ENCODE results near the gene GOLM1. TPM values are rescaled to one million over a fixed set of nuclear protein-coding genes. Genes with fewer than 3 reads are reported as not detected.
A peak's percentile ranks its signal among the peaks of the same experiment; 100 is the strongest.

Gene GOLM1, protein sequence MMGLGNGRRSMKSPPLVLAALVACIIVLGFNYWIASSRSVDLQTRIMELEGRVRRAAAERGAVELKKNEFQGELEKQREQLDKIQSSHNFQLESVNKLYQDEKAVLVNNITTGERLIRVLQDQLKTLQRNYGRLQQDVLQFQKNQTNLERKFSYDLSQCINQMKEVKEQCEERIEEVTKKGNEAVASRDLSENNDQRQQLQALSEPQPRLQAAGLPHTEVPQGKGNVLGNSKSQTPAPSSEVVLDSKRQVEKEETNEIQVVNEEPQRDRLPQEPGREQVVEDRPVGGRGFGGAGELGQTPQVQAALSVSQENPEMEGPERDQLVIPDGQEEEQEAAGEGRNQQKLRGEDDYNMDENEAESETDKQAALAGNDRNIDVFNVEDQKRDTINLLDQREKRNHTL
- 4.5 and 6.6 TPM in 2 replicates for total RNA-seq (2013; cell fraction: nucleolus; rRNA removed)
- total RNA-seq (2014; rRNA removed) (17.3 and 19.6 TPM in 2 replicates), total RNA-seq (2014; rRNA removed; fragmentation: Illumina TruSeq; extraction: Trizol) (18.7 and 18.9 TPM in 2 replicates), total RNA-seq (2021) (18.7 and 19.0 TPM in 2 replicates), polyA plus RNA-seq (2011; rRNA removed) (0.41 and 0.58 TPM in 2 replicates), polyA plus RNA-seq (2014; fragmentation: Illumina TruSeq; extraction: Trizol) (24.0 and 25.8 TPM in 2 replicates), polyA plus RNA-seq (2014; fragmentation: Nextera tagmentation; extraction: Ambion mirVana) (1 to 10 TPM; 5.7 to 7.8 TPM), polyA plus RNA-seq (2014; rRNA removed) (18.0 and 18.6 TPM in 2 replicates), polyA plus RNA-seq (2016; fragmentation: Nextera tagmentation; extraction: Ambion mirVana) (10 to 100 TPM; 24.5 to 25.9 TPM), polyA minus RNA-seq (2011; rRNA and poly(A)+ RNA removed) (0.07 and 0.41 TPM in 2 replicates), Bru-seq, nascent RNA (percentile 37 among the genes with signal in this experiment), BruChase-seq, experiment 1, labeled RNA remaining after a 6-hour chase (percentile 47 among the genes with signal in this experiment), BruChase-seq, experiment 2, labeled RNA remaining after a 2-hour chase (percentile 39 among the genes with signal in this experiment)
- 7.9 TPM for polyA plus RNA-seq (2011; ENCODE audit: low read depth)
- polyA plus RNA-seq (2011; cell fraction: cytosol; rRNA removed) = 0.23 and 0.27 TPM in 2 replicates
- 0.24 and 0.31 TPM in 2 replicates for polyA plus RNA-seq (2011; cell fraction: nucleus; rRNA removed)
- 5.3 and 7.5 TPM in 2 replicates for polyA plus RNA-seq (2012)
- 1.8 and 3.2 TPM in 2 replicates for polyA minus RNA-seq (2011; cell fraction: cytosol; rRNA and poly(A)+ RNA removed)
- 0.12 and 0.38 TPM in 2 replicates for polyA minus RNA-seq (2011; cell fraction: nucleus; rRNA and poly(A)+ RNA removed)
- long read RNA-seq, experiment 1, partial matches to known transcripts = 1 of 4 reads
- long read RNA-seq, experiment 1, other reads (novel, unspliced or antisense) = 0 of 4 reads
- long read RNA-seq, experiment 2, partial matches to known transcripts = 6 of 11 reads
- long read RNA-seq, experiment 2, other reads (novel, unspliced or antisense) = 2 of 11 reads

DNA sequence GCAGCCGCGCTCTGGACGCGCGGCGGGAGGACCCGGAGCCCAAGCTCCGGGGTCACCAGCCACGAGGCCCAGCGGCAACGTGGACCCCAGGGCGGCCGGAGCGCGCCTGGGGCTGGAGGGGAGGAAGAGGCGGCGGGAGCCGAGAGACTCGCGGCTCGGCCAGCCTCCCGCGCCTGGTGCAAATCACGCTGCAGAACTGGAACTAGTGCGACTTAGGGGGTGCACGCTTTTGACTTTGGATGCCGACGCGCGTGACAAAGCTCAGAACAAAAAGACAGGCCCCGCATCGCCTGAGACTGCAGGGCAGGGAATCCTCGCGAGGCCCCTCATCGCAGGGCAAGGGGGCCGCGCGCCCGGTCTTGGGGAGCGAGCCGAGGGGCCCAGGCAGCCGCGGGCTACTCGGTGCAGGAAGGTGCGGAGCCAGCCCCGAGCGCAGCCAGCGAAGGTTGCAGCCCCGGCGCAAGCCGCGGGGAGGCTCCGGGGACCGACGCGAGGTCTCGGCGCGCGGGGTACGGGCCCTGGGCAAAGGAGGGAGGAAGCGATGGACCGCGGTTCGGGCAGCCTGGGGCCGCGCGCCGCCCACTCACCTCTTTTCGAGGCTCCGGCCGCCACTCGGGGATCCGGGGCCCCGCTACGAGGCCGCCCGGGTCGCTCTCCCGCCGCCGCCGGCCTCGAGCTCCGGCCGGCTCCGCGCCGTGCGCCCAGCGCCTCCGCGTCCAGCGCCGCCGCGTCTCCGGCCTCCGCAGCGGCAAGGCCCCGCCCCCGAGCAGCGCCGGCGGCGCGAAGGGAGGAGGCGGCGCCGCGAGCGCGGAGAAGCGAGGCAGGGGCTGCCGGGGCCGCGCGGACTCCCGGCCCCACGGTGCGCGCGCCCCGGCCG, at the start of gene GOLM1:
Gene GOLM1, minus strand, starts transcription at position 735 of the 877 bp plus-strand sequence. CDS start 20,238 bp downstream, outside the sequence.
- Histone ChIP-seq H3K79me2 (ENCODE audit: control insufficient read depth, insufficient read depth, low read length) (no peaks in the 10 kb centered on the region), H3K27ac (ENCODE audit: control insufficient read depth, insufficient read depth) (no peak within 1 kb of the TSS), H3K27me3 (replicated peaks in 1 of 2; ENCODE audit: control insufficient read depth in 2 of 2, insufficient read depth in 2 of 2, low read length in 1 of 2) (peaks cover 0 to 5% of the 10 kb centered on the region in 2 experiments; a peak in 3 of 4 replicates), H3K4me3 (peak within 1 kb of the TSS; percentile 71), H3K9ac (ENCODE audit: control insufficient read depth, insufficient read depth, low read length) (peak within 1 kb of the TSS; percentile 15; the same call in 1 of the 2 replicates), H3K4me1 (ENCODE audit: control insufficient read depth, insufficient read depth, low read length) (peaks cover 2% of the 10 kb centered on the region; the same call in 1 of the 2 replicates), H3K36me3 (ENCODE audit: control insufficient read depth in 2 of 2, insufficient read depth in 2 of 2, low read length in 1 of 2) (no peaks in the 10 kb centered on the region), H2AFZ (ENCODE audit: control insufficient read depth, low read depth, low read length) (peak within 1 kb of the TSS; percentile 74), H3K9me3 (replicated peaks; ENCODE audit: control insufficient read depth, insufficient read depth, low read length) (no peaks in the 10 kb centered on the region), H3K4me2 (ENCODE audit: control insufficient read depth, insufficient read depth) (peak within 1 kb of the TSS; percentile 81), H4K20me1 (ENCODE audit: control insufficient read depth, insufficient read depth) (no peaks in the 10 kb centered on the region)
- 2% methylated on average over 90 of the region's 125 CpGs for WGBS (ENCODE audit: insufficient coverage, insufficient replicate concordance, low lambda C conversion rate, missing lambda C conversion rate)
- no TSS peak for BruUV-seq (replicated peaks)
- DNase-seq (ENCODE audit: low read depth, low spot score) (no peak), ATAC-seq (peak; percentile 84), FAIRE-seq (no peak)
- POLR2A ChIA-PET = no interaction called here
- CTCF ChIA-PET = no interaction called here
- SMC1A ChIA-PET (ENCODE audit: uncharacterized antibody, unreplicated experiment) = no interaction called here
- intact Hi-C loops (cut with micrococcal nuclease; ENCODE audit: unreplicated experiment) (no loop called here), in situ Hi-C loops (cut with MboI) (no loop called here)
- RAD21 ChIA-PET (ENCODE audit: unreplicated experiment) = no interaction called here
- TF ChIP-seq RAD21 (IDR thresholded peaks at IDR 0.05; ENCODE audit: insufficient read depth, low read depth, low read length) = peak; percentile 22; the same call in 1 of the 2 replicates
- TF ChIP-seq KDM1A (IDR thresholded peaks at IDR 0.05; ENCODE audit: borderline replicate concordance) = no peak
- TF ChIP-seq CREM (IDR thresholded peaks at IDR 0.05; ENCODE audit: low read depth) = no peak
- peak; percentile 36; the same call in 1 of the 2 replicates for TF ChIP-seq POLR2A (IDR thresholded peaks at IDR 0.05; ENCODE audit: low read depth, low read length)
- peak; percentile 57 for TF ChIP-seq HDAC6 (IDR thresholded peaks at IDR 0.05; ENCODE audit: unreplicated experiment)
- TF ChIP-seq PML (IDR thresholded peaks at IDR 0.05; ENCODE audit: low read length) = no peak
- TF ChIP-seq MTA3 (IDR thresholded peaks at IDR 0.05; ENCODE audit: borderline replicate concordance, low read length) = no peak
- 0 out of 2 replicates have a peak, but pooled peaks have one; percentile 41 for TF ChIP-seq GATAD2B (conservative IDR thresholded peaks at IDR 0.05; ENCODE audit: low read depth)
- no peak for TF ChIP-seq CEBPB (IDR thresholded peaks at IDR 0.05; ENCODE audit: borderline replicate concordance in 1 of 2, low read depth in 2 of 2, low read length in 2 of 2)
- no peak for TF ChIP-seq SUPT20H (IDR thresholded peaks at IDR 0.05; ENCODE audit: borderline replicate concordance, control insufficient read depth, low read depth, low read length)
- TF ChIP-seq, protein P1, sequence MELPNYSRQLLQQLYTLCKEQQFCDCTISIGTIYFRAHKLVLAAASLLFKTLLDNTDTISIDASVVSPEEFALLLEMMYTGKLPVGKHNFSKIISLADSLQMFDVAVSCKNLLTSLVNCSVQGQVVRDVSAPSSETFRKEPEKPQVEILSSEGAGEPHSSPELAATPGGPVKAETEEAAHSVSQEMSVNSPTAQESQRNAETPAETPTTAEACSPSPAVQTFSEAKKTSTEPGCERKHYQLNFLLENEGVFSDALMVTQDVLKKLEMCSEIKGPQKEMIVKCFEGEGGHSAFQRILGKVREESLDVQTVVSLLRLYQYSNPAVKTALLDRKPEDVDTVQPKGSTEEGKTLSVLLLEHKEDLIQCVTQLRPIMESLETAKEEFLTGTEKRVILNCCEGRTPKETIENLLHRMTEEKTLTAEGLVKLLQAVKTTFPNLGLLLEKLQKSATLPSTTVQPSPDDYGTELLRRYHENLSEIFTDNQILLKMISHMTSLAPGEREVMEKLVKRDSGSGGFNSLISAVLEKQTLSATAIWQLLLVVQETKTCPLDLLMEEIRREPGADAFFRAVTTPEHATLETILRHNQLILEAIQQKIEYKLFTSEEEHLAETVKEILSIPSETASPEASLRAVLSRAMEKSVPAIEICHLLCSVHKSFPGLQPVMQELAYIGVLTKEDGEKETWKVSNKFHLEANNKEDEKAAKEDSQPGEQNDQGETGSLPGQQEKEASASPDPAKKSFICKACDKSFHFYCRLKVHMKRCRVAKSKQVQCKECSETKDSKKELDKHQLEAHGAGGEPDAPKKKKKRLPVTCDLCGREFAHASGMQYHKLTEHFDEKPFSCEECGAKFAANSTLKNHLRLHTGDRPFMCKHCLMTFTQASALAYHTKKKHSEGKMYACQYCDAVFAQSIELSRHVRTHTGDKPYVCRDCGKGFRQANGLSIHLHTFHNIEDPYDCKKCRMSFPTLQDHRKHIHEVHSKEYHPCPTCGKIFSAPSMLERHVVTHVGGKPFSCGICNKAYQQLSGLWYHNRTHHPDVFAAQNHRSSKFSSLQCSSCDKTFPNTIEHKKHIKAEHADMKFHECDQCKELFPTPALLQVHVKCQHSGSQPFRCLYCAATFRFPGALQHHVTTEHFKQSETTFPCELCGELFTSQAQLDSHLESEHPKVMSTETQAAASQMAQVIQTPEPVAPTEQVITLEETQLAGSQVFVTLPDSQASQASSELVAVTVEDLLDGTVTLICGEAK (IDR thresholded peaks at IDR 0.05; ENCODE audit: borderline replicate concordance) = no peak
- no peak for TF ChIP-seq SREBF1 (IDR thresholded peaks at IDR 0.05; ENCODE audit: low read length)
- no peak for TF ChIP-seq GABPA (IDR thresholded peaks at IDR 0.05; ENCODE audit: low read depth)
- no peak for TF ChIP-seq CBX5 (IDR thresholded peaks at IDR 0.05; ENCODE audit: low read depth)
